ENCODE measurements around the gene COL15A1. TPM values are rescaled to one million over a fixed set of nuclear protein-coding genes. Genes with fewer than 3 reads are reported as not detected.

The COL15A1 gene
- total and polyA plus RNA-seq, 2 of the 8 experiments (the other 6 are each of a cell fraction or from before 2014, with no cell fraction given) = 0.12 to 0.15 TPM

- FAIRE-seq (no peak), DNase-seq (ENCODE audit: low read depth in 1 of 2, low spot score in 2 of 2) (no peak)
- Histone ChIP-seq H2AFZ (ENCODE audit: low read length) (no peak overlapping the region), H3K79me2 (ENCODE audit: control insufficient read depth in 1 of 2, insufficient read depth in 2 of 2, low read length in 2 of 2) (no peaks in the 10 kb centered on the region), H3K18ac (ENCODE audit: extremely low read depth, low read length) (no peak overlapping the region), H3K4me2 (ENCODE audit: insufficient read depth in 1 of 2, low read depth in 2 of 2, low read length in 2 of 2) (no peak overlapping the region), H2BK5ac (ENCODE audit: low read depth, low read length) (no peak overlapping the region), H4K5ac (ENCODE audit: insufficient read length, low read depth, low read length) (no peak overlapping the region), H2AK5ac (ENCODE audit: low read depth, low read length) (no peak overlapping the region), H2BK120ac (replicated peaks; ENCODE audit: low read depth, low read length) (no peak overlapping the region), H3K14ac (ENCODE audit: insufficient read length) (no peak overlapping the region), H3K23me2 (ENCODE audit: low read depth, low read length) (no peaks in the 10 kb centered on the region), H2BK15ac (ENCODE audit: low read length) (no peak overlapping the region), H3K36me3 (ENCODE audit: control insufficient read depth in 2 of 4, insufficient read depth in 4 of 4, low read length in 3 of 4) (no peaks in the 10 kb centered on the region), H4K20me1 (replicated peaks in 1 of 2; ENCODE audit: control insufficient read depth in 1 of 2, insufficient read depth in 2 of 2, low read length in 2 of 2) (no peaks in the 10 kb centered on the region), H2BK12ac (ENCODE audit: low read depth, low read length) (no peak overlapping the region), H3K23ac (ENCODE audit: insufficient read length) (no peak overlapping the region), H4K91ac (replicated peaks; ENCODE audit: insufficient read length, low read length) (no peak overlapping the region), H3K27me3 (replicated peaks in 1 of 4; ENCODE audit: control insufficient read depth in 3 of 4, extremely low read depth in 1 of 4, insufficient read depth in 3 of 4, low read length in 3 of 4) (no peaks in the 10 kb centered on the region), H3K79me1 (ENCODE audit: low read depth, low read length) (no peaks in the 10 kb centered on the region), H3K9me3 (ENCODE audit: insufficient read depth in 2 of 2, low read depth in 1 of 2, low read length in 1 of 2) (peaks cover 9 to 10% of the 10 kb centered on the region in 2 experiments; a peak in 3 of 4 replicates), H2BK20ac (ENCODE audit: low read length) (no peak overlapping the region), H3K4me3 (ENCODE audit: extremely low read depth in 1 of 4, insufficient read depth in 2 of 4, low read depth in 3 of 4, low read length in 4 of 4) (no peak overlapping the region), H4K8ac (ENCODE audit: extremely low read depth, insufficient read depth, low read length) (no peak overlapping the region), H3K56ac (replicated peaks; ENCODE audit: insufficient read length, low read depth, low read length) (no peak overlapping the region), H3K4me1 (replicated peaks in 1 of 4; ENCODE audit: control insufficient read depth in 3 of 4, insufficient read depth in 4 of 4, low read length in 3 of 4) (peaks cover 0 to 2% (median 2%) of the 10 kb centered on the region in 4 experiments; a peak in 4 of 7 replicates), H3K4ac (replicated peaks; ENCODE audit: insufficient read length, low read depth, low read length) (no peak overlapping the region), H3K27ac (ENCODE audit: low read depth, low read length) (no peak overlapping the region), H3K9ac (replicated peaks in 1 of 4; ENCODE audit: extremely low read depth in 1 of 4, low read depth in 3 of 4, low read length in 3 of 4) (no peak overlapping the region)
- TF ChIP-seq ATF3 (IDR thresholded peaks at IDR 0.05; ENCODE audit: insufficient read depth, low read depth, low read length) = no peak
- CTCF ChIA-PET (ENCODE audit: partially characterized antibody) = interaction anchor here (0.6 to 1.5 kb wide), 5 partner anchors 48 to 244 kb away, joined by 3 to 5 read pairs (median 4); no protein-coding TSS in a partner anchor
- WGBS, 2 experiments (ENCODE audit: extremely low coverage in 1 of 2, insufficient coverage in 1 of 2, insufficient read length in 1 of 2, insufficient replicate concordance in 2 of 2, low coverage in 1 of 2, low lambda C conversion rate in 2 of 2, missing lambda C conversion rate in 1 of 2) = 86% methylated on average over 6 of the region's 6 CpGs; no CpG with 5 or more reads in 1 of the 2 experiments
- POLR2A ChIA-PET (ENCODE audit: partially characterized antibody) = interaction anchor here (0.6 to 1.1 kb wide), 2 partner anchors 9 to 85 kb away, joined by 3 to 4 read pairs; no protein-coding TSS in a partner anchor
These were observed 149.2 kb downstream of the COL15A1 start for GRCh38 chr9:99092643-99093491.

Data from H1 (cell line).